Stimulated activated CD4-positive, alpha-beta T cell treated with anti-CD3 and anti-CD28 coated beads, Interleukin-2, amount 100 ng/mL, for 24 hours (primary cell): ENCODE measurements around the gene C2orf69.

Source experiments
- DNase-seq, 2 donors: peaks; one replicate each; pipeline ENCODE4 v3.0.0-alpha.2; 2020

The C2orf69 gene

DNA sequence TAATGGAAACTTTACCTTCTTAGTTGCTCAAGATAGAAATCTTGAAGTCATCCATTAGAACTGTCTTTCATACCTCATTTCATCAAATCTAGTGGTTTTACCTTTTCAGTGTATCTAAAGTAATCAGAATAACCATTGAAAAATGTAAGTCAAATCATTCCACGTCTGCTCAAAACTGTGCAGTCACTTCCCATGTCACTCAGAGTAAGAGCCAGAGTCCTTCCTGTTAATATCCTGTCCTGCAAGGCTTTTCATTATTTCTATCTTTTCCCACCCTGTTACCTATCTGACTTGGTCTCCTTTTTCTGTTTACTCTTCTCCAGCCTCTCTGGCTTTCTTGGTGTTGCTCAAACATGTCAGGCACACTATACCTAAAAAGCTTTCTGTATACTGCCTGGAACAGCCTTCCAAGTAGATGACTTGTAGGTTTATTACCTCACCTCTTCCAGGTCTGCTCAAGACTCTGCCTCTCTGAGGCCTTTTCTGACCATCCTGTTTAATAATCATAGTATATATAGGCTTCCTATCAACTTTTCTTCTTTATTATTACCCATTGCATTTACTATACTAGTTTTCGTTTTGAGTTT lies 3.4 kb downstream of the C2orf69 start:
- no peak for DNase-seq

DNA sequence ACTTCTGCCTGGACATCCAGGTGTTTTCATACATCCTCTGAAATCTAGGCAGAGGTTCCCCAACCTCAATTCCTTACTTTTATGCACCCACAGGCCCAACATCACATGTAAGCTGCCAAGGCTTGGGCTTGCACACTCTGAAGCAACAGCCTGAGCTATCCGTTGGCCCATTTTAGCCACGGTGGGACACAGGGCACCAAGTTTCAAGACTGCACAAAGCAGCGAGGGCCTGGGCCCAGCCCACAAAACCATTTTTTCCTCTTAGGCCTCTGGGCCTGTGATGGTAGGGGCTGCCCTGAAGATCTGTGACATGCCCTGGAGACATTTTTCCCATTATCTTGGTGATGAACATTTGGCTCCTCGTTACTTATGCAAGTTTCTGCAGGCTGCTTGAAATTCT lies 5.9 kb downstream of the C2orf69 start:
- no peak for DNase-seq

DNA sequence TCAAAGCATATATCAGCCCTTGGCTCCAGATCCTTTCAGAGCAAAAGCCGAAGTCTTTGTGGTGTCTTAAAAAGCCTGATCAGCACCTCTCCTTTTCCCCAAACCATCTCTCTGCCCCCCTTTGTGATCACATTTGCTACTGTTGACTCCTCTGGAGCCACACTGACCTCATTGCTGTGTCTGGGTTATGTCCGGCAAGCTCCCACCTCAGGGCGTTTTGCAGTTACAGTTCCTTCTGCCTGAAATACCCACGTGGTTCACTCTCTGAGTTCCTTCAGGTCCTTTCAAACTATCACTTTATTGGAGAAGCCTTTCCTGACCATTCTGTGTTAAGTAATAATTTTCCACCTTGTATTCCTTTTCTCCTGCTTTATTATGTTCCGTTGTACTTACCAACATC lies 11.8 kb downstream of the C2orf69 start:
- DNase-seq: no peak

DNA sequence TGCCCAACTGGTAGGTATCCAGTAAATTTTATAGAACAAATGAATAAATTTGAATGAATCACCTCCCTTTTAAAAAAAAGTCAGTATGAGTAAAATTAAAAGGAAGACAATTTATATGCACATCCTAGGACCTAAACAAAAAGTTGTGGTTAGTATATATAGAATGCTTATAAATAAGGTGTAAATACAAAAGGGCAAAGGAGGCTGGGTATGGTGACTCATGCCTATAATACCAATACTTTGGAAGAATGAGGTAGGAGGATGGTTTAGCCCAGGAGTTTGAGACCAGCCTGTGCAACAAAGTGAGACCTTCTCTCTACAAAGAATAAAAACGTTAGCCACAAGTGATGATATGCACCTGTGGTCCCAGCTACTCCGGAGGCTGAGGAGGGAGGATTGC lies 12.8 kb downstream of the C2orf69 start:
- no peak for DNase-seq

DNA sequence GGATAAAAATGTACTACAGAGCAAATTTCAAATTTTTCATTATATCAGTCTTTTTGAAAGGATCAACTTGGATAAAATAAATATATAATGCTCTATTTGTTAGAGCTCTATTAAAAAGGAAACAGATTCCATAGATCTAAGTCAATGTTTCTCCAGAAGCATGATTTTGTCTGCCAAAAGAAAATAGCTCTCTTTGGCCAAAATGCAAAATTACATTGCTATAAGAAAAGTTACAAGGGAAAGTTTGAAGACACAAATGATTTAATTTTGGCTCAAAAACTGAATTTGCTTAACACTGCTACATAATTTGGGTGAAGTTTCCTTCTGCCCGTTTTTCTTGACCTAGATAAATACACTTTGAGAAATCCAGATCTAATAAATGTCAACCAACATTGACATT lies 15.7 kb downstream of the C2orf69 start:
- DNase-seq: no peak

DNA sequence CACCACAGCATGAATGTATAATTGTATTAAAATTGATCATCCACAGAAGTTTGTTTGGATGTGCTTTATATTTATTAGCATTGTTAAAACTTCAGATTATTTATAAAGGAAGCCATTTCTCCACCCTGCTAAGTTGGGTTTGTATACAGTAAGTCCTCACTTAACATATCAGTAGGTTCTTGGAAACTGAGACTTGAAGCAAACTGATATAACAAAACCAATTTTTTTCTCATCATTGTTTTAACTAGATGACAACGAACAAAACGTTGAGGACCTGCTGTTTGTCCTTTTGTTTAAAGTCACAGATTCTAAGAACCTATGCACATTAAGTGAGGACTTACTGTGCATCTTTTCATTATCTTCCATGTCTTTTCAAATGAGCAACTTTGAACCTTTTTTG lies 17.1 kb downstream of the C2orf69 start:
- DNase-seq: no peak

DNA sequence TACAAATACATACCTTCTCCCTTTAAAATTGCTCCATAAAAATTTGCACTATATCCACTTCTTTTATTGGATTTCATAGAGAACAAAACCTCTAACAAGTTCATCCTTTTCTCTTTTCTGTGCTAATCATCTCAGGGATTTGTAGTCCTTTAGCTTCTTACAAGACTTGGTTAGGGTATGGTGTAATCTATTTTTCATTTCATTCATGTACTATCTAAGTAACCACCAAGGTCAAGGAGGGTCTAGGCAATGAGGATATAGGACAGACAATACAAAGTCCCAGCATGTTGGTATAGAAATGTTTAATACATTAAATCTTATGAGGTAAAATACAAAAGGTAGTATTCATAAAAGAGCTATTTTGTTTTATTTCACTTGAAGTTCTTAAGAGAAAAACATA lies 17.5 kb downstream of the C2orf69 start:
- DNase-seq: no peak

DNA sequence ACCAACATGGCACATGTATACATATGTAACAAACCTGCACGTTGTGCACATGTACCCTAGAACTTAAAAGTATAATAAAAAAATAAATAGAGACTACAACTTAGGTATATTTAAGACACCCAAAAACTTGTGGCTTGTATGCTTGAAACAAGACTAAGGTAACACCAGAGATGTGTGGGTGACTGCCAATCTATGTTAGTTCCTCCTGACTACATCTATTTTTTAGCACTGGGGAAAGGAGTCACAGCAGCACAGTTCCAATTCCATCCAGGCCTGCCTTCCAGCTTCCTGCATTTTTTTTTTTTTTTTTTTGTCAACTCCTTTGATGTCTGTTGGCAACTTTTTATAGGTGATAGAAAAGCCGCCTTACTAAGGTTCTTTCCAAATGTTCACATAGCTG lies 18.2 kb downstream of the C2orf69 start:
- DNase-seq: no peak

DNA sequence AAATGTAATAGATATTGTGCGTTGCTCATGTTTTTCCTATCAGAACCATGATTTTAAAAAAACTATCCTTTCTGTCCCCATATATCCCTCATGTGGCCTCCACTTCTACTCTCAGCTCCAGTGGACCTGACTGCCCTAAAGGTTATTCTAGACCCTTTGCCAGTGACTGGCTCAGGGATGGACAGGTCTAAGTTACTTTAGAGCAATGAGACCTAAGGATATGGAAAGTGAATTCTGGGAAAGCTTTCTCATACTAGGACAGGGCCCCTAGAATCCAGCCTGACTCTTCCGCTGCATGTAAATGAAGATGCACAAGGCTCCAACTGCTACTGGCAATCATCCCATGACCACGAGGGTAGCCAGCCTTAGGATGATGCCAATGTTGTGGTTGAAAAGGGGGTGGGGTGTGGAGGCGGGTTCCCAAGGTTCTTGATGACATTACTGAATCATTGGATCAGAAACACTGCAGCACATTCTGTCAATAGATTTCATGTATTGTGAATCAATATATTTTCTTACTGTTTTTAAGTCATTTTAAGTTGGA lies 21.3 kb downstream of the C2orf69 start:
- no peak for DNase-seq

DNA sequence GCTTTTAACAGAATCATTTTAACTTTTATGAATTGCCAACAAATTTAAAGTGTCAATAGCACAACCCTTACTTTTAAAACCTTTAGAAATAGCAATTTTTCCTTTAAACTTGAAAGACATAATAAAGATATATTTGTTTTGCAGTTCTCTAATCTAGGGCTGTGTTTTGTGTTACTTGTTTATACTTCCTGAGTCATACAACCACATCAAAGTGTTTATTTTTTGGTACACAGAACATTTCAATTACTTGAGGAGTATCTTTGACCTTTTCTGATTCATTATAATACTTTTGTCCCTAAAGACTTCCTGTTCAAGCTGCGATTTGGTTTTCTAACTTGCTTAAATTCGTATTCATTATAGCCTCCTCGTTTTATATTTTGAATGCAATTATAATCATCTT lies 22.4 kb downstream of the C2orf69 start:
- DNase-seq: no peak

DNA sequence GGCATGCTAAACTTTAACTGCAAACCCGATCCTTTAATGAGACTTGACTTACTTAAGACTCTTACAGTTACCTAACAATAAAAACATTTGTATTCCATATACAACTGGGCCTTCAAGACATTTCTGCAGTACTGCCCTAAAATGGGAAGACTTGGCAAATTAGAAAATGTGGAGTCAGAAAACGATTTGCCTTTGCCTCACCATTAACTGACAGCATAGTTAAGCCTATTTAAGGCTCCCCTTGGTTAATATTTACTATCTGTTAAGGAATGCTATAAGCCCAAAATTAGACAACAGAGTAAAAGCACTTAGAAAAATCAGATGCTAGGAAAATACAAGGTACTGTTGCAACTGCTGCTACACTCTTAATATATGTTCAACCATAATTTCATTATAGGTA lies 25.5 kb downstream of the C2orf69 start:
- DNase-seq: no peak

DNA sequence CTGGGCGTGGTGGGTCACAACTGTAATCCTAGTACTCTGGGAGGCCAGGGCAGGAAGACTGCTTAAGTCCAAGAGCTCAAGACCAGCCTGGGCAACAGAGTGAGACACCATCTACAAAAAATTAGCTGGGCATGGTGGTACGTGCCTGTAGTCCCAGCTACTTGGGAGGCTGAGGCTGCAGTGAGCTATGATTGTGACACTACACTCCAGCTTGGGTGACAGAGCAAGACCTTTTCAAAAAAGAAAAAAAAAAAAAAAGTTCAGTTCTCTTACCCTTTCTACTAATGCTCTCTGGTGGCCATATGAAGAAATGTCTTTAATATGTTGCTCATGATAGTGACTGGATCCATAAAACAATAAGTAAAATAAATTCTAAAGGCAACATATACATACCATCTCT lies 29.3 kb downstream of the C2orf69 start:
- no peak for DNase-seq

DNA sequence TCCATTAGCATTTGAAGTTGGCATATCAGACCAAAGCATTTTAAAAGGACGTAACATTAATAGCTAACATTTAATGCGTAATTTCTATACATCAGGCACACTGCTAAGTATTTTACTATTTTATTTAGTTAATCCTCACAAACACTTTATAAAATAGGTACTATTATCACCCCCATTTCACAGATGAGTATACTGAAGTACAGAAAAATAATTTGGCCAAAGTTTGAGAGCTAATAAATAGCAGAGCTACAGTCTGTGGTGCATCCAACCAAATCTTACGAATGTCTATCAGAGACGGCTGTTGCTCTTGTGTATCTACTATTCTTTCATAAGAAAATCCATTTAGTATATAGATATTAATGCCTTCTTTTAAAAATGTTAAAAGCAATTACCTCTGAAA lies 32.3 kb downstream of the C2orf69 start:
- DNase-seq: no peak

DNA sequence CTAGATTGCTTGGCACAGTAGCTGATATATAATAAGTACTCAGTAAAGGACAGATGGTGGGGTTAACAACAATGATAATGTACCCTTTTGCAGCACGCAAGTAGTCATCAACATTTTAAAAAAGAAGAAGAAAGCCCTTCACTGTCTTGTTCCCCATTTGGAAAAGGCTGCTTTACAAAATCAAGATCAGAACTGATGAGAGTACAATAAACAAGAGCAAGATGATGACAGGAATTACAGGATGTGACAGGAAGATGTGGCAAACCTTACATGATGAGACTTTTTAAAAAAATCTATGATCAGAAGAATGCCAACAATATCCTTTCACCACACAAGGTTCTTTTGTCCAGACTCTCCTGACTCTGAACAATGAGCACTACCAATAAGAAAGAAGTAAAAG lies 35.1 kb downstream of the C2orf69 start:
- DNase-seq: no peak

DNA sequence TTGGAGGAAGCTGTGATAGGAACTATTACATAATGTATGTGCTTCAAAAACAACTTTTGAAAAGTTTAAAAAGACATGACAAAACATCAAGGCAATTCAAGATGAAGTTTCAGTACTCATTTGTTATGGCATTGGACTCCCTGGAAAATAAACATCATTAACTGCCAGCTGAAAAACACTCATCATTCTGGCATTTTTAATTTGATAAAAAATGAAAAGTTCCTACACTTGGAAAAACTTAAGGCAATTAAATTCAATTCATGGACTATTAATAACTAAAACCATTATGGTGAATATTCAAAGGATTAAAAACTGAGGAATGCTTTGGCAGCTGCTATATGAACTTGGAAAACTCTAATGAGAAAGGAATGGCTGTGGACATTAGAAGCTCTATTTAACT lies 35.7 kb downstream of the C2orf69 start:
- DNase-seq: no peak

DNA sequence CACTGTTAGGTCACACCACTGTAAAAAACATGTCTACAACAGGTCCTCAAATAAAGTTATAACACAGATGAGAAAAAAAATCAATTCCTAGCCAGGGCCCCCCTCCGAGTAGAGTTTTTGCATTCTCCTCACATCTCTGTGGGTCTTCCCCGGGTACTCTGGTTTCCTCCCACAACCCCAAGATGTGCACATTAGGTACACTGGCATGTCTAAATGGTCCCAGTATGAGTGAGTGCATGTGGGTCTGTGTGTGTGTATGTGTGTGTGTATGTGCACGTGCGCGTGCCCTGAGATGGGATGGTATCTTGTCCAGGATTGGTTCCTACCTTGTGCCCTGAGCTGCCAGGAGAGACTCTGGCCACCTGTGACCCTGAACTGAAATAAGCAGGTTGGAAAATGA lies 39.3 kb downstream of the C2orf69 start:
- no peak for DNase-seq

DNA sequence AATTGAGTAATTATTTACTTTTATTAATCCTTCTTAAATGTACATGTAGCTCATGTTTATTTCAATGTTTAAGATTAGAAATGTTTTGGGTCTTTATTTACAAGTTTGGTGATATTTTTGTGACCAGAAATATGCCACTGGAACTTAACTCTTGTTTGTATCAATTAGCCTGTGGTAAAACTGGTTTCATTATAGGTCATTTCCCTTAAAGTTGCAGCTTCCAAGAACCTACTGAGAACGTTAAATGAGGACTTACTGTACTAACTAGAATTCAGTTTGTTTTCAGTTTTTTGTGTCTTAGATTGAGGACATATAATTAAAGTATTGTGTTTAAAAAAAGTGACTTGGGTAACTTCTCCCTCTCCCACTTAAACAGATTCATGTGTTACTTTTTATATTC lies 39.9 kb downstream of the C2orf69 start:
- no peak for DNase-seq

DNA sequence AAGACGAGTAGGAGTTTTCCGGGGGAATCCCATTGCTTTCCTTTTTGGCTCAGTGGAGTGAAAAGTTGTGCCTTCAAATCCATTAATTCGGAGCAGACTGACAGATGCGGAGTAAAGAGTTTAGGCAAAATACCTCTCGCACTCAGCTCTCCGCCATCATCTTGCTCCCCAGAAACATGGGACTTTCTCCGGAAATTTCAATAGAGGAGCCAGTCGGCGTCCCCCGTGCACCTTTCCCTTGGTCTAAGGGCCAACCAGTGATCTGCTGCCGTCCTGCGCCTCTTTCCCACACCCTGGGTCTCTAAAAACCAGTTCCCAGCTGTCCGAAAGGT lies 43.9 kb downstream of the C2orf69 start:
- no peak for DNase-seq

DNA sequence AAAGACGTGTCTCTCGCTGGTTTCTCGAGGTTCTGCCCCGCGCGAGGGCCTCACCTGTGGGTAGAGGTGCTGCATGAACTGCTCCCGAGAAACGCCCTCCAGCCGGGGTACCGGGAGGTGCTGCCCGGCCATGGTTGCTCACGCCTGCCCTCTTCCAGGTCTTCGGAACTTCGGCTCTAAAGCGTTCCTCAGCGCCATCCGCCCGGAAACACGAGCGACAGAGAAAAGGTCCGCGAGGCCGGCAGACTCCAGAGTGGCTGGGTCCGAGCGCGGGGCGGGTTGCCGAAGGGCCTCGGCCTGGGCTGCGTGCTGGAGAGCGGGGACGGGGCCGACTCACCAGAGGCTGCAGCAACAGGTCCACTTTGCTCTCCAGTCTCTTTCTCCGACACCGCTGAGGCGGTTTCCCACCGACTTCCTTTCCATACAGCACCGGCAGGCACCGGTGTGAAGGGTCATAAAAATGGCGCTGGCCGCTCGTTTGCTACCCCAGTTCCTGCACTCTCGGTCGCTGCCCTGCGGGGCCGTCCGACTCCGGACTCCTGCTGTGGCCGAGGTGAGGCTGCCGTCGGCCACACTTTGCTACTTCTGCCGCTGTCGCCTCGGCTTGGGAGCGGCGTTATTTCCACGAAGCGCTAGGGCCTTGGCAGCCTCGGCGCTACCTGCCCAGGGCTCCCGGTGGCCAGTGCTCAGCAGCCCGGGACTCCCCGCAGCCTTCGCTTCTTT lies 44.4 kb downstream of the C2orf69 start, which contains the start of the genes MAIP1 and TYW5:
Gene MAIP1 (plus strand): TSS at position 244 of the 723 bp plus-strand sequence. CDS start 217 bp downstream, at position 461.
Gene TYW5 (minus strand): TSS at position 153 of the 723 bp plus-strand sequence. CDS start 21 bp downstream, at position 132.
- DNase-seq: peak; percentile 80 to 85

DNA sequence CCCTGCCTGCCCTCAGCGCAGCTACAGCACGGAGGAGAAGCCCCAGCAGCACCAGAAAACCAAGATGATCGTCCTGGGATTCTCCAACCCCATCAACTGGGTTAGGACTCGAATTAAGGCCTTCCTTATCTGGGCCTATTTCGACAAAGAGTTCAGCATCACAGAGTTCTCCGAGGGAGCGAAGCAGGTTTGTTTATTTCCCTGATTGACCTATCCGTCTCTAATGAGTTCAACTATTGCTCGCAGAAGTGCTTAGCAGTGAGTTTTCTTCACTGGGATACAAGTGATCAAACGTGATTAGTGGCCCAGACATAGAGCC lies 44.9 kb downstream of the C2orf69 start:
- DNase-seq: no peak

DNA sequence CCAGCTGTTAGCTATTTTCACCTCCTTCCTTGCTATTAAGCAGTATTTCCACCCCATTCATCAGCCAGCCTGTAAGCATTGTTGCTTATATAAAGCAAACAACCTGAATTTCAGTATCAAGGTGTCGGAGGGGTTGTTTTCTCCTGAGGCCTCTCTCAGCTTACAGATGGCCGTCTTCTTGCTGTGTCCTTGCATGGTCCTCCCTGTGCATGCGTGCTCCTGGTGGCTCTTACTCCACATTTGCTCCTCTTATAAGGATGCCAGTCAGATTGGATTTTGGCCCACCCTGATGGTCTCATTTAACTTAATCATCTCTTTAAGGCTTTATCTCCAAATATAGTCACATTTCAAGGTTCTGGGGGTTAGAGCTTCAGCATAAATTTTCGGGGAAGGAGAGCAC lies 46.9 kb downstream of the C2orf69 start:
- DNase-seq: no peak

DNA sequence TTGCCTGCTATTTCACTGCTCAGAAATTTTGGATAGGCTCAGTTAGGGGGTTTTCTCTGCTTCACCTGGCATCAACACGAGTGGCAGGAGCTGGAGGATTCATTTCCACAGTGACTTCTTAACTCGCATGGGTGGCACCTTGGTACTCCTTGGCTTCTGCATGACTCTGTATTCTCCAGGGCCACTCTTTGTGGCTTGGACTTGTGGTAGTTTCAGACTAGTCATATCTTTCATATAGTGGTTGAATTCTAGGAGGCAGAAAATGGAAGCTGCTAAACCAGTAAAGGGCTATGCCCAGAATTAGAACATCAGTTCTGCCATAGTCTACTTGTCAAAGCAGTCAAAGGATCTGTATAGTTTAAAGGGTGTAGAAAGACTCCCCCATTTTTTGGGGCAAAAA lies 51.1 kb downstream of the C2orf69 start:
- DNase-seq: no peak

DNA sequence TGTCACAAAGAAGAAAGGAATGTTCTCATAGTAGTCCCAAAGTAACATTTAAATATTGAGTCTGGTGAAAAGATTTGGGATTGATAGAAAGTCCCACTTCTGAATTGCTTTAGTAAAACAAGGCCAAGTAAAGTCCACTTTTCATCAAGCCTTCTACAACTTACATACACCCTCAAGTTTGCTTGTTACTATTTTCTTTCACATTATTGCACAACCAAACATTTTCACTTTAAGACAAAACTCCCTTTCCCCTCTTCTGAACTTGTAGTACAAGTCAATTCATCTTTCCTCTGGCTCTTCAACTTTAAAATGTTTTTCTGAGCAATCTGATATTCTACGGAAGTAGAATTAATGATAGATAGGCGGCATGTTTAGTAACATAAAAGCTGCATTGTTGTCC lies 55.3 kb downstream of the C2orf69 start:
- DNase-seq: no peak

DNA sequence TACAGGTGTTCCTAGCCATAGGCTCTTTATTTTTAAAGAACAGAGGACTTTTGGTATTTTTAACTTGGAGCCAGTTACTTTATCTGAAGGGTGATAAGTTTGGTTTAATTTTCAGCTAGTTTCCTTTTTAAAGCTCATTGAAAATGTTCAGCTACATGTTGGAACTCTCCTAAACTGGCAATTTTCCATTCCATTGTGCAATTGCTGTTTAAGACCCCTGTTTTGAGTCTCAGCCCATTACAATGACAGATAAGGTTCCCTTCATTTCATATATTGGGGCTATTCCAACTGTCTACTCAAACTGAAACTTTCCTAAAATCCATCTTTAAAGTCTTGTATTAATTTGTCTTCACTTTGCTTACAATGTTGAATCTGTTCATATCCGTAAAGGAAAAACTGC lies 55.9 kb downstream of the C2orf69 start:
- no peak for DNase-seq

DNA sequence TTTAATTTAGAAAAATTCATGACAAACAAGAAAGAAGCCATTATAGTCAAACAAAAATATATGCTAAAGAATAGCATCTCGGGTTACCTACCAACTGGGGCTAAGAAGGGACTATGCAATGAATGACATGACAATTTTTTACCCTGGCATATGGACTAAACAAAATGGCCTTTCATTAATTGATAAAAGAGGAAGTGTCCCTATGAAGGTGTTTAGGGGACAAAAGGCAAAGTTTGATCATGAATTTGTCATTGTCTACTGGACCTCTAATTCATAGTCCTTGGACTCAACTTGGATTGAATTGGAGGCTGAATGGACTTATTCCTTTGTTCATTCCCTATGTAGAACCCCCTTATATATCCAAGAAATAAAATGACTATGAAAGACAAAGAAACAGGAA lies 57.0 kb downstream of the C2orf69 start:
- DNase-seq: no peak
